Measurements from ENCODE around the gene ATP6V1D. TPM values are rescaled to one million over a fixed set of nuclear protein-coding genes. Genes with fewer than 3 reads are reported as not detected.

The ATP6V1D gene
- total RNA-seq, 1 experiment from 2014 or later, result 38.5 TPM

DNA sequence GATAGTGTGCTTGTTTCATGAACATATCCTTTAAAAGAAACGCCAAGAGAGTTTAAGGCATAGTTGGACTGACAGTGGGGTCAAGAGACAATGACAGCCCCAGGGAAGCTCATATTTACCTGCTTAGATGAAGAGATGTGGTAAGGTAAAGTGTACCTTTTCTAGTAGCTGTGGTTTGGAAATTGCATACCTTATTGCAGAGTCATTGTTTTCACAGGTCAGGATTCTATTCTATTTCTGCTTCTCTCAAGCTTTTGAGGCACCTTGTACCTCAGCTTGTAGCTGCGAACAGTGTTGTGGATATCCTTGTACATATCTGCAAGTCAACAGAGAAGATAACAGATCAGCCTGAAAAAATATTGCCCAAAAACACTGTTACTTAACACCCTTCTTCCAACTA lies 47.7 kb downstream of the ATP6V1D start:
- RAD21 ChIA-PET (ENCODE audit: low non-redundant PET in 1 of 2, low total read pairs in 2 of 2, uncharacterized antibody in 2 of 2, unreplicated experiment in 2 of 2), result no interaction called here
- H3K27me3 ChIP-seq (ENCODE audit: insufficient read depth, low read length), result no peaks in the 10 kb centered on the region
- POLR2A ChIA-PET, result no interaction called here
- no peaks in the 10 kb centered on the region for H3K9me3 ChIP-seq (ENCODE audit: control insufficient read depth in 1 of 2, insufficient read depth in 1 of 2, low read depth in 1 of 2, low read length in 2 of 2)
- CTCF ChIA-PET, result interaction anchor here (1.4 kb wide), 1 partner anchor 26 kb away, joined by 4 read pairs; no protein-coding TSS in a partner anchor
- H2AFZ ChIP-seq (ENCODE audit: low read depth, low read length, poor library complexity, severe bottlenecking), result no peak overlapping the region
- no peak overlapping the region for H3K9ac ChIP-seq (ENCODE audit: low read length)
- no peaks in the 10 kb centered on the region for H3K9me2 ChIP-seq (ENCODE audit: insufficient read depth)
- H3K4me1 ChIP-seq (ENCODE audit: control insufficient read depth in 1 of 2, insufficient read depth in 2 of 2, low read length in 2 of 2), result no peaks in the 10 kb centered on the region
- DNase-seq (ENCODE audit: low read depth, low spot score) (no peak), ATAC-seq (peak; percentile 40; the same call in 1 of the 2 replicates)
- peaks cover 0 to 6% of the 10 kb centered on the region in 2 experiments; a peak in 1 of 4 replicates for H3K36me3 ChIP-seq (ENCODE audit: control insufficient read depth in 1 of 2, insufficient read depth in 2 of 2, low read length in 2 of 2)
- H3K79me2 ChIP-seq (ENCODE audit: insufficient read depth, low read length), result no peaks in the 10 kb centered on the region
- no peak overlapping the region for H3K27ac ChIP-seq (ENCODE audit: low read depth, low read length)
- H3K4me3 ChIP-seq (replicated peaks in 1 of 2; ENCODE audit: low read depth in 1 of 2, low read length in 2 of 2), result no peak overlapping the region
- no peaks in the 10 kb centered on the region for H4K20me1 ChIP-seq (ENCODE audit: insufficient read depth)
- TF ChIP-seq, protein P1, sequence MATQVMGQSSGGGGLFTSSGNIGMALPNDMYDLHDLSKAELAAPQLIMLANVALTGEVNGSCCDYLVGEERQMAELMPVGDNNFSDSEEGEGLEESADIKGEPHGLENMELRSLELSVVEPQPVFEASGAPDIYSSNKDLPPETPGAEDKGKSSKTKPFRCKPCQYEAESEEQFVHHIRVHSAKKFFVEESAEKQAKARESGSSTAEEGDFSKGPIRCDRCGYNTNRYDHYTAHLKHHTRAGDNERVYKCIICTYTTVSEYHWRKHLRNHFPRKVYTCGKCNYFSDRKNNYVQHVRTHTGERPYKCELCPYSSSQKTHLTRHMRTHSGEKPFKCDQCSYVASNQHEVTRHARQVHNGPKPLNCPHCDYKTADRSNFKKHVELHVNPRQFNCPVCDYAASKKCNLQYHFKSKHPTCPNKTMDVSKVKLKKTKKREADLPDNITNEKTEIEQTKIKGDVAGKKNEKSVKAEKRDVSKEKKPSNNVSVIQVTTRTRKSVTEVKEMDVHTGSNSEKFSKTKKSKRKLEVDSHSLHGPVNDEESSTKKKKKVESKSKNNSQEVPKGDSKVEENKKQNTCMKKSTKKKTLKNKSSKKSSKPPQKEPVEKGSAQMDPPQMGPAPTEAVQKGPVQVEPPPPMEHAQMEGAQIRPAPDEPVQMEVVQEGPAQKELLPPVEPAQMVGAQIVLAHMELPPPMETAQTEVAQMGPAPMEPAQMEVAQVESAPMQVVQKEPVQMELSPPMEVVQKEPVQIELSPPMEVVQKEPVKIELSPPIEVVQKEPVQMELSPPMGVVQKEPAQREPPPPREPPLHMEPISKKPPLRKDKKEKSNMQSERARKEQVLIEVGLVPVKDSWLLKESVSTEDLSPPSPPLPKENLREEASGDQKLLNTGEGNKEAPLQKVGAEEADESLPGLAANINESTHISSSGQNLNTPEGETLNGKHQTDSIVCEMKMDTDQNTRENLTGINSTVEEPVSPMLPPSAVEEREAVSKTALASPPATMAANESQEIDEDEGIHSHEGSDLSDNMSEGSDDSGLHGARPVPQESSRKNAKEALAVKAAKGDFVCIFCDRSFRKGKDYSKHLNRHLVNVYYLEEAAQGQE (IDR thresholded peaks at IDR 0.05; ENCODE audit: low read depth), result no peak
- TF ChIP-seq JUND (IDR thresholded peaks at IDR 0.05), result no peak
- no peak for TF ChIP-seq ZFX (IDR thresholded peaks at IDR 0.05)
- no peak for TF ChIP-seq SP1 (IDR thresholded peaks at IDR 0.05; ENCODE audit: low read depth)
- no peak for TF ChIP-seq FOSL1 (IDR thresholded peaks at IDR 0.05; ENCODE audit: low read depth)
- TF ChIP-seq, protein P2, sequence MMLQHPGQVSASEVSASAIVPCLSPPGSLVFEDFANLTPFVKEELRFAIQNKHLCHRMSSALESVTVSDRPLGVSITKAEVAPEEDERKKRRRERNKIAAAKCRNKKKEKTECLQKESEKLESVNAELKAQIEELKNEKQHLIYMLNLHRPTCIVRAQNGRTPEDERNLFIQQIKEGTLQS (IDR thresholded peaks at IDR 0.05), result no peak
- no peak for TF ChIP-seq POLR2A (IDR thresholded peaks at IDR 0.05; ENCODE audit: borderline replicate concordance, extremely low read depth, insufficient read depth, insufficient read length)
- TF ChIP-seq SIN3A (IDR thresholded peaks at IDR 0.05; ENCODE audit: low read depth), result no peak
- TF ChIP-seq ELF1 (IDR thresholded peaks at IDR 0.05; ENCODE audit: borderline replicate concordance, low read depth), result no peak
- no peak for TF ChIP-seq YY1 (IDR thresholded peaks at IDR 0.05; ENCODE audit: extremely low read depth, insufficient replicate concordance, low read depth, low read length)
- no peak for TF ChIP-seq ZNF274 (IDR thresholded peaks at IDR 0.05; ENCODE audit: low read depth, low read length)
- no peak for TF ChIP-seq SRF (IDR thresholded peaks at IDR 0.05; ENCODE audit: low read depth)
- intact Hi-C loops (cut with micrococcal nuclease), result no loop called here
- no TSS peak for BruUV-seq (replicated peaks)
- no peak overlapping the region for H3K4me2 ChIP-seq (ENCODE audit: low read length)

Other genes starting within 250 kb of the ATP6V1D start
- not detected for gene GARIN2, start 170.4 kb downstream of the ATP6V1D start, total RNA-seq (2021; ENCODE audit: unreplicated experiment)
- 18.0 TPM for gene PALS1, start 118.4 kb downstream of the ATP6V1D start, total RNA-seq (2021; ENCODE audit: unreplicated experiment)
- 192 TPM for gene EIF2S1, start 524 bp upstream of the ATP6V1D start, total RNA-seq (2021; ENCODE audit: unreplicated experiment)
- gene PLEK2, start 52.4 kb upstream of the ATP6V1D start, total RNA-seq (2021; ENCODE audit: unreplicated experiment), result 67.6 TPM
- gene TMEM229B, start 128.9 kb upstream of the ATP6V1D start, total RNA-seq (2021; ENCODE audit: unreplicated experiment), result 0.71 TPM
- 27.6 TPM for gene PLEKHH1, start 173.5 kb upstream of the ATP6V1D start, total RNA-seq (2021; ENCODE audit: unreplicated experiment)
- gene PIGH, start 240.5 kb upstream of the ATP6V1D start, total RNA-seq (2021; ENCODE audit: unreplicated experiment), result 20.9 TPM

Data from HCT116 (cell line).